Activated CD8-positive, alpha-beta T cell treated with anti-CD3 and anti-CD28 coated beads, Interleukin-2, amount 10 ng/mL, durations not matched to agents 7 days and 5 days (primary cell): ENCODE data around the gene NUBPL. TPM values are rescaled to one million over a fixed set of nuclear protein-coding genes. Genes with fewer than 3 reads are reported as not detected.

Experiments
- ATAC-seq: fragments of 150-1000 bp; cut with Tn5 transposase; one replicate; pipeline ENCODE4 v1.10.0; 2021; ENCODE audit warnings: moderate library complexity
- CTCF ChIA-PET: fragments of 350-600 bp; sonication (Branson Sonifier 250); formaldehyde crosslinking; loops from one replicate; lab custom pipeline; 2021; ENCODE audit warnings: antibody characterized with exemption; lab: Charles Lee
- POLR2A ChIA-PET: fragments of 350-600 bp; sonication (Branson Sonifier 250); formaldehyde crosslinking; loops from one replicate; lab custom pipeline; 2021; ENCODE audit warnings: antibody characterized with exemption; lab: Charles Lee
- DNase-seq: peaks from one replicate; pipeline ENCODE4 v3.0.0-alpha.2; 2020
- H3K27ac Mint-ChIP-seq: one replicate; pipeline ENCODE4 v1.8.0; 2021; ENCODE audit warnings: mild to moderate bottlenecking, mixed read lengths
- H3K27me3 Mint-ChIP-seq: one replicate; pipeline ENCODE4 v1.8.0; 2021; ENCODE audit warnings: low read depth, mixed read lengths
- H3K36me3 Mint-ChIP-seq: one replicate; pipeline ENCODE4 v1.8.0; 2021; ENCODE audit warnings: low read depth, mixed read lengths
- H3K4me1 Mint-ChIP-seq: one replicate; pipeline ENCODE4 v1.8.0; 2021; ENCODE audit warnings: low read depth, mixed read lengths
- H3K4me3 Mint-ChIP-seq: one replicate; pipeline ENCODE4 v1.8.0; 2021; ENCODE audit warnings: mild to moderate bottlenecking, mixed read lengths
- H3K9me3 Mint-ChIP-seq: one replicate; pipeline ENCODE4 v1.8.0; 2022; ENCODE audit warnings: mixed read lengths; ENCODE audit not compliant: insufficient read depth
- total RNA-seq, 2 experiments: library from RNA; stranded (reverse); gene quantifications; one replicate each; pipeline ENCODE4 v1.2.3, GENCODE V29; 2021

NUBPL gene
- total RNA-seq, 2 experiments from 2014 or later: 5.8 to 8.6 TPM

- ATAC-seq: no peak
- Mint-ChIP-seq H3K9me3 (peaks cover 3% of the 10 kb centered on the region), H3K27me3 (no peaks in the 10 kb centered on the region), H3K4me3 (no peak overlapping the region), H3K36me3 (no peaks in the 10 kb centered on the region), H3K27ac (no peak overlapping the region), H3K4me1 (no peaks in the 10 kb centered on the region)
- ChIA-PET POLR2A (no interaction called here), CTCF (no interaction called here)
- DNase-seq: no peak
These were observed 197.7 kb downstream of the NUBPL start for GRCh38 chr14:31758941-31759340.

GRCh38 chr14:31760277-31760676 is 199.1 kb downstream of the NUBPL start:
- no peak overlapping the region for H3K27ac Mint-ChIP-seq
- H3K4me1 Mint-ChIP-seq: no peaks in the 10 kb centered on the region
- POLR2A ChIA-PET: no interaction called here
- no peaks in the 10 kb centered on the region for H3K9me3 Mint-ChIP-seq
- DNase-seq: no peak
- no peaks in the 10 kb centered on the region for H3K36me3 Mint-ChIP-seq
- H3K27me3 Mint-ChIP-seq: no peaks in the 10 kb centered on the region
- ATAC-seq: no peak
- CTCF ChIA-PET: no interaction called here
- no peak overlapping the region for H3K4me3 Mint-ChIP-seq

GRCh38 chr14:31761325-31761724 is 200.1 kb downstream of the NUBPL start:
- no peaks in the 10 kb centered on the region for H3K4me1 Mint-ChIP-seq
- no peak overlapping the region for H3K27ac Mint-ChIP-seq
- H3K36me3 Mint-ChIP-seq: no peaks in the 10 kb centered on the region
- H3K27me3 Mint-ChIP-seq: no peaks in the 10 kb centered on the region
- no peak overlapping the region for H3K4me3 Mint-ChIP-seq
- H3K9me3 Mint-ChIP-seq: no peaks in the 10 kb centered on the region
- no peak for DNase-seq
- ChIA-PET POLR2A (no interaction called here), CTCF (no interaction called here)
- no peak for ATAC-seq

DNA sequence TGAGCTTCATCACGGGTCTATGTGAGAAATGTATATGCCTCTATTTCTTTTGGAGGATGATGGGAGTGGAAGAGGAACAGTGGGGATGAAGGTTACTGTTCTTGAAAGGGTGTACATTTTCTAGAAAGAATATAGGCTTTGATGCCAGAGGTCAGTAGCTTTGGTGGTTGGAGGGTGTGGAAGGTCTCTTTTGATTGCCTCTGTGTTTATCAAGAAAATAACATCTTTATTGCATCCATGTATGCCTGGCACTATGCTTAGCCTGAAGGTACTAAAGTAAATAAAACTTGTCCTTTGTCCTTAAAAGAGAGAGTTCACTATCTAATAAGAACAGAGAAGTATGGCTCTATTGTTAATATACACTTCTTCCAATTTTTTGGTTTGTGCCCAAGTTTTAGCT is 201.8 kb downstream of the NUBPL start:
- Mint-ChIP-seq H3K27me3 (no peaks in the 10 kb centered on the region), H3K4me1 (no peaks in the 10 kb centered on the region), H3K4me3 (no peak overlapping the region), H3K36me3 (no peaks in the 10 kb centered on the region), H3K9me3 (peaks cover 4% of the 10 kb centered on the region), H3K27ac (no peak overlapping the region)
- ChIA-PET CTCF (no interaction called here), POLR2A (no interaction called here)
- no peak for DNase-seq
- no peak for ATAC-seq

DNA sequence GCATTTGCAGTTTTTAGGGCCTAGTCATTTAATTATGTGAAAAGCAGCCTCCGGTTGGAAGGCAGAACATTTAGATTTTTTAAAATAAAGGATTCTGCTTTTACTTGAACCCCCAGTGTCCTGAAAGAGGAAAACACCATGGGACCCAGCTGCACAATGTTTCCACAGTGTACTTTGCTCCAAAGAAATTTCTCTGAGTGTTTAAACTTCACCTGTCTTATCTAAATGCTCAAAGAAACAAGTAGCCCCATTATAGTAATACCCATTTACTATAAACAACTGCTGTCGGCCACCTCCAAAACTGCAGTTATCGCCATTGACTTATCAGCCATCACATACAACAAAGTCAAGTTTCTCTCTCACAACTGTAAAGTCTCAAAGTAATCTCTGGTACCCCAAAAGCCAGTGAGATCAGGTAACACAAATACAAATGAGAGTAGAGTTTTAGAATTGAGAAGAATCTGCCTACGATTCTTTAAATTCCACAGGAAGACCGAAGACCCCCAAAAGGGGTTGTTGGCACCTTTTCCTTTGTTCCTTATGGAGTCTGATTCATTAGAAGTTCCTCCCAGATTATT is 205.2 kb downstream of the NUBPL start:
- peaks cover 4% of the 10 kb centered on the region for H3K9me3 Mint-ChIP-seq
- CTCF ChIA-PET: no interaction called here

DNA sequence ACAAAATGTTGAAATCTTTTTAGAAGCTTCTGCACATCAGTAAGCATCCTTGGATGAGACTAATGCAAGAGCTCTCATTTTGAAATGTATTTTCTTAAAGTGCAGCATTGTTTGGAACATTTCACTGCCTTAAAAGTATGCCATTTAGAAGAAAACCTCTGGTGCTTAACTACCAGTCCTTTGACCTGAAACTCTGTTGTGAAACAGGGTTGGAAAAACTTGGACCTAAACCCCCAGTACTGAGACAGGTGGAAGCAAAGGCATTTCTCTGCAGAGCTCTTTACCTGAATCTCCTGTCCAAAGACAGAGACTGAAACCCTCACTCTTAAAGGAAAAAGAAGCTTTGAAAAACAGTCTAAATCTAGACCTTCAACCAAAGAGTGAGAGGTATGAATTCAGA is 207.2 kb downstream of the NUBPL start:
- Mint-ChIP-seq H3K36me3 (no peaks in the 10 kb centered on the region), H3K27me3 (no peaks in the 10 kb centered on the region), H3K4me1 (no peaks in the 10 kb centered on the region), H3K4me3 (no peak overlapping the region), H3K9me3 (peaks cover 4% of the 10 kb centered on the region), H3K27ac (no peak overlapping the region)
- ChIA-PET CTCF (no interaction called here), POLR2A (no interaction called here)
- no peak for DNase-seq
- ATAC-seq: no peak

More for the DNA sequence above, 205.2 kb downstream of the NUBPL start:
- no peak overlapping the region for H3K4me3 Mint-ChIP-seq
- DNase-seq: no peak
- H3K4me1 Mint-ChIP-seq: no peaks in the 10 kb centered on the region
- POLR2A ChIA-PET: no interaction called here
- no peaks in the 10 kb centered on the region for H3K27me3 Mint-ChIP-seq
- H3K27ac Mint-ChIP-seq: no peak overlapping the region
- H3K36me3 Mint-ChIP-seq: no peaks in the 10 kb centered on the region
- ATAC-seq: no peak

- Mint-ChIP-seq H3K36me3 (no peaks in the 10 kb centered on the region), H3K27me3 (no peaks in the 10 kb centered on the region), H3K27ac (no peak overlapping the region), H3K4me3 (no peak overlapping the region), H3K4me1 (no peaks in the 10 kb centered on the region), H3K9me3 (peaks cover 4% of the 10 kb centered on the region)
- no peak for DNase-seq
- no peak for ATAC-seq
- CTCF ChIA-PET: no interaction called here
- POLR2A ChIA-PET: no interaction called here
These were observed 209.1 kb downstream of the NUBPL start for GRCh38 chr14:31770271-31770670.

GRCh38 chr14:31774567-31774966 is 213.4 kb downstream of the NUBPL start:
- Mint-ChIP-seq H3K36me3 (no peaks in the 10 kb centered on the region), H3K27ac (no peak overlapping the region), H3K4me3 (no peak overlapping the region), H3K9me3 (peaks cover 3% of the 10 kb centered on the region), H3K4me1 (no peaks in the 10 kb centered on the region), H3K27me3 (no peaks in the 10 kb centered on the region)
- DNase-seq (no peak), ATAC-seq (no peak)
- POLR2A ChIA-PET: no interaction called here
- CTCF ChIA-PET: no interaction called here

GRCh38 chr14:31777312-31777711 is 216.1 kb downstream of the NUBPL start:
- DNase-seq: no peak
- POLR2A ChIA-PET: no interaction called here
- H3K27ac Mint-ChIP-seq: no peak overlapping the region
- H3K36me3 Mint-ChIP-seq: no peaks in the 10 kb centered on the region
- CTCF ChIA-PET: no interaction called here
- peaks cover 16% of the 10 kb centered on the region for H3K9me3 Mint-ChIP-seq
- ATAC-seq: no peak
- H3K27me3 Mint-ChIP-seq: no peaks in the 10 kb centered on the region
- no peaks in the 10 kb centered on the region for H3K4me1 Mint-ChIP-seq
- no peak overlapping the region for H3K4me3 Mint-ChIP-seq

DNA sequence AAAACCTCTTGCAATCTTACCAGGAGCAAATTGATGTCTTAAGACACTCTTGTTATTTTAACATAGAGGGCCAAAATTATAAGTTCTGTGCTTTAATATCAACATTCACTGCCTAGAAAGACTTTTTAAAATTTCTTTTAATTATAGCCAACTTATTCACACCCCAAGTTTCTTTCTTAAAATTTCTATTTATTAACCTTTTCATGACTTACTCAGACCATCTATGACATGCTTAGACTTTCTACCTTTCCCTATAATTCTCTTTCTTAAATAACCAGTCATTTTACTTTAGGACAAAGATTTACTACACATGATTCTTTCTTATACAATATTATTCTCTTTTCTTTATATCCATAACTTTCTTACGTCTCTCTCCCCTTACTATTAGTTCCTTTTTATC is 220.4 kb downstream of the NUBPL start:
- Mint-ChIP-seq H3K9me3 (peaks cover 20% of the 10 kb centered on the region), H3K4me1 (no peaks in the 10 kb centered on the region), H3K27ac (no peak overlapping the region), H3K27me3 (no peaks in the 10 kb centered on the region), H3K4me3 (no peak overlapping the region), H3K36me3 (no peaks in the 10 kb centered on the region)
- POLR2A ChIA-PET: no interaction called here
- CTCF ChIA-PET: no interaction called here
- ATAC-seq (no peak), DNase-seq (no peak)

DNA sequence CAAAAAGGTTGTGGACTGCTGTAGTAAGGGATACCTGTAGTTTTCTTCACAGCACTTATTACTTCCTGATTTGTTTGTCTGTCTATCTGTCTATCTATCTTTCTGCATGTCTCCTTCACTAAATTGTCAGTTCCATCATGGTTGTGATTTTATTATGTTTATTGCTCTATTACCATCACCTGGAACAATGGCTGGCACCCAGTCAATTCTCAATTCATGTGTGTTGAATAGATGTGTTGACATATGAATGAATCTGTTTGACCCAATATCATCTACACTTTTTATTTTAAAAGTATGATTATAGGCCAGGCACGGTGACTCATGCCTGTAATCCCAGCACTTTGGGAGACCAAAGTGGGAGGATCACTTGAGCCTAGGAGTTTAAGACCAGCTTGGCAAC is 224.4 kb downstream of the NUBPL start:
- Mint-ChIP-seq H3K27ac (no peak overlapping the region), H3K36me3 (no peaks in the 10 kb centered on the region), H3K27me3 (no peaks in the 10 kb centered on the region), H3K4me1 (no peaks in the 10 kb centered on the region), H3K4me3 (no peak overlapping the region), H3K9me3 (peaks cover 13% of the 10 kb centered on the region)
- POLR2A ChIA-PET: no interaction called here
- CTCF ChIA-PET: no interaction called here
- DNase-seq (no peak), ATAC-seq (no peak)

DNA sequence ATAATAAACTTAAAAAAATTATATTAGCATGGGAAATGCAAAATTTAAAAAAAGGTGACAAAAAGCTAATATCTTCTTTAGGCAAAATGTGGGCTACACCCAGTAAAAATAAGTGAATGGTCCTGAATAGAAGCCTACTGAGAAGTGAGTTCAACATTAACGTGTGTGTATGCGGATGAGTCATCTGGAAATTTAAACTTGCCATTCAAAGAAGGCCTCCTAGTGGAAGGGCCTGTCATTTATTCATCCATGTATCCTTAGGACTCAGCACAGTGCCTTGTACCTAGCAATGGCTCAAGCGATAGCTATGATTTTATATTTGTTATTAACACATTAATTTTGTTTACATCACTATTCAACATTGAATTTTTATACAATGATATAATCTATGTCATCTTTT is 226.2 kb downstream of the NUBPL start:
- ATAC-seq (no peak), DNase-seq (no peak)
- ChIA-PET CTCF (no interaction called here), POLR2A (no interaction called here)
- no peak overlapping the region for H3K27ac Mint-ChIP-seq
- no peaks in the 10 kb centered on the region for H3K27me3 Mint-ChIP-seq
- H3K36me3 Mint-ChIP-seq: no peaks in the 10 kb centered on the region
- no peaks in the 10 kb centered on the region for H3K4me1 Mint-ChIP-seq
- H3K9me3 Mint-ChIP-seq: peaks cover 4% of the 10 kb centered on the region
- no peak overlapping the region for H3K4me3 Mint-ChIP-seq

- H3K27ac Mint-ChIP-seq: no peak overlapping the region
- ChIA-PET CTCF (no interaction called here), POLR2A (no interaction called here)
- no peak for ATAC-seq
- H3K27me3 Mint-ChIP-seq: no peaks in the 10 kb centered on the region
- no peaks in the 10 kb centered on the region for H3K9me3 Mint-ChIP-seq
- no peak overlapping the region for H3K4me3 Mint-ChIP-seq
- no peaks in the 10 kb centered on the region for H3K36me3 Mint-ChIP-seq
- H3K4me1 Mint-ChIP-seq: no peaks in the 10 kb centered on the region
- no peak for DNase-seq
These were observed 227.1 kb downstream of the NUBPL start for GRCh38 chr14:31788340-31788739.
